H1 (cell line): ENCODE measurements around the gene SUPT4H1. TPM values are rescaled to one million over a fixed set of nuclear protein-coding genes. Genes with fewer than 3 reads are reported as not detected.

Source experiments
- CTCF ChIA-PET: fragments of 300-600 bp; sonication (Branson Sonifier 250); formaldehyde crosslinking; loops from one replicate; lab custom pipeline; 2021; ENCODE audit not compliant: partially characterized antibody; lab: Charles Lee
- POLR2A ChIA-PET: fragments of 300-600 bp; sonication (Branson Sonifier 250); formaldehyde crosslinking; loops from one replicate; lab custom pipeline; 2021; ENCODE audit warnings: inconsistent platforms; ENCODE audit not compliant: partially characterized antibody; lab: Charles Lee
- DNase-seq, 2 experiments: peaks; one replicate each; pipeline versions ENCODE4 v3.0.0 to v3.0.0-alpha.2; 2010 to 2022; ENCODE audit warnings: low spot score in 2 of 2, low read depth in 1 of 2, mixed read lengths in 1 of 2
- FAIRE-seq: peaks from 2 replicates; lab custom pipeline; 2011; peaks lifted over from hg19 to GRCh38; lab: Jason Lieb, UNC
- H2AFZ ChIP-seq: 2 replicates; pipeline ENCODE4 v1.8.1; 2012; ENCODE audit warnings: low read length, inconsistent platforms
- H2AK5ac ChIP-seq: 2 replicates; pipeline ENCODE4 v1.6.1; 2013; ENCODE audit warnings: low read depth, low read length
- H2BK120ac ChIP-seq: replicated peaks from 2 replicates; pipeline ENCODE3; 2013; ENCODE audit warnings: low read depth, low read length, inconsistent platforms
- H2BK12ac ChIP-seq: 2 replicates; pipeline ENCODE4 v1.6.1; 2013; ENCODE audit warnings: low read depth, low read length
- H2BK15ac ChIP-seq: 2 replicates; pipeline ENCODE4 v1.6.1; 2013; ENCODE audit warnings: low read length
- H2BK20ac ChIP-seq: 2 replicates; pipeline ENCODE4 v1.6.1; 2013; ENCODE audit warnings: low read length
- H2BK5ac ChIP-seq: 2 replicates; pipeline ENCODE4 v1.6.1; 2013; ENCODE audit warnings: low read depth, low read length
- H3K14ac ChIP-seq: 2 replicates; pipeline ENCODE4 v1.6.1; 2013; ENCODE audit warnings: inconsistent platforms; ENCODE audit not compliant: insufficient read length
- H3K18ac ChIP-seq: 2 replicates; pipeline ENCODE4 v1.6.1; 2013; ENCODE audit warnings: low read length; ENCODE audit errors: extremely low read depth
- H3K23ac ChIP-seq: 2 replicates; pipeline ENCODE4 v1.6.1; 2013; ENCODE audit warnings: inconsistent platforms; ENCODE audit not compliant: insufficient read length
- H3K23me2 ChIP-seq: 2 replicates; pipeline ENCODE4 v1.6.1; 2013; ENCODE audit warnings: low read depth, low read length
- H3K27ac ChIP-seq: 2 replicates; pipeline ENCODE4 v1.6.1; 2011; ENCODE audit warnings: low read depth, low read length, inconsistent platforms
- H3K27me3 ChIP-seq, 4 experiments: replicated peaks in 1 of 4; 1 replicate in 1 of 4; 2 replicates in 3 of 4; pipeline versions ENCODE4 v1.6.1 to v1.8.1; 2011 to 2013; ENCODE audit warnings: low read length in 3 of 4, mild to moderate bottlenecking in 3 of 4, inconsistent platforms in 2 of 4, mixed read lengths in 2 of 4, moderate library complexity in 1 of 4; ENCODE audit not compliant: control insufficient read depth in 3 of 4, insufficient read depth in 3 of 4; ENCODE audit errors: extremely low read depth in 1 of 4
- H3K36me3 ChIP-seq, 4 experiments: 2 replicates each; pipeline versions ENCODE4 v1.6.1 to v1.8.1; 2011 to 2013; ENCODE audit warnings: mild to moderate bottlenecking in 4 of 4, low read length in 3 of 4, moderate library complexity in 2 of 4, control low read depth in 1 of 4, inconsistent platforms in 1 of 4; ENCODE audit not compliant: insufficient read depth in 4 of 4, control insufficient read depth in 2 of 4
- H3K4ac ChIP-seq: replicated peaks from 2 replicates; pipeline ENCODE3; 2013; ENCODE audit warnings: low read length, low read depth, mixed read lengths, inconsistent platforms; ENCODE audit not compliant: insufficient read length
- H3K4me1 ChIP-seq, 4 experiments: replicated peaks in 1 of 4; 1 replicate in 1 of 4; 2 replicates in 3 of 4; pipeline versions ENCODE4 v1.6.1 to v1.8.1; 2011 to 2013; ENCODE audit warnings: low read length in 3 of 4, inconsistent platforms in 2 of 4, mixed read lengths in 1 of 4; ENCODE audit not compliant: insufficient read depth in 4 of 4, control insufficient read depth in 3 of 4
- H3K4me2 ChIP-seq, 2 experiments: 2 replicates each; pipeline versions ENCODE4 v1.6.1 to v1.8.1; 2011 to 2013; ENCODE audit warnings: low read depth in 2 of 2, low read length in 2 of 2, control low read depth in 1 of 2, inconsistent platforms in 1 of 2, mild to moderate bottlenecking in 1 of 2; ENCODE audit not compliant: insufficient read depth in 1 of 2
- H3K4me3 ChIP-seq, 4 experiments: fragments of 200-600, 300-600 bp in 1 of 4; sonication (generic), shearing (Covaris generic), sonication (Bioruptor Twin) in 1 of 4; 2 replicates each; pipeline versions ENCODE4 v1.5.1 to v1.8.1; 2011 to 2016; ENCODE audit warnings: low read length in 4 of 4, low read depth in 3 of 4, control low read depth in 2 of 4, inconsistent platforms in 2 of 4, mild to moderate bottlenecking in 2 of 4, mixed read lengths in 1 of 4, moderate library complexity in 1 of 4; ENCODE audit not compliant: insufficient read depth in 2 of 4; ENCODE audit errors: extremely low read depth in 1 of 4
- H3K56ac ChIP-seq: replicated peaks from 2 replicates; pipeline ENCODE3; 2013; ENCODE audit warnings: low read depth, mild to moderate bottlenecking, mixed read lengths, low read length, inconsistent platforms; ENCODE audit not compliant: insufficient read length
- H3K79me1 ChIP-seq: 2 replicates; pipeline ENCODE4 v1.6.1; 2013; ENCODE audit warnings: low read depth, low read length, control low read depth
- H3K79me2 ChIP-seq, 2 experiments: 2 replicates each; pipeline versions ENCODE4 v1.6.1 to v1.8.1; 2012 to 2013; ENCODE audit warnings: low read length in 2 of 2, mild to moderate bottlenecking in 2 of 2, inconsistent platforms in 1 of 2; ENCODE audit not compliant: insufficient read depth in 2 of 2, control insufficient read depth in 1 of 2
- H3K9ac ChIP-seq, 4 experiments: replicated peaks in 1 of 4; 1 replicate in 1 of 4; 2 replicates in 3 of 4; pipeline versions ENCODE4 v1.6.1 to v1.8.1; 2011 to 2013; ENCODE audit warnings: low read depth in 3 of 4, low read length in 3 of 4, control low read depth in 2 of 4, mild to moderate bottlenecking in 2 of 4, moderate library complexity in 2 of 4, inconsistent platforms in 1 of 4; ENCODE audit errors: extremely low read depth in 1 of 4
- H3K9me3 ChIP-seq, 2 experiments: 2 replicates each; pipeline versions ENCODE4 v1.6.1 to v1.8.1; 2012 to 2013; ENCODE audit warnings: mild to moderate bottlenecking in 2 of 2, moderate library complexity in 2 of 2, control low read depth in 1 of 2, inconsistent platforms in 1 of 2, low read depth in 1 of 2, low read length in 1 of 2, mixed read lengths in 1 of 2; ENCODE audit not compliant: insufficient read depth in 2 of 2
- H4K20me1 ChIP-seq, 2 experiments: replicated peaks in 1 of 2; 2 replicates each; pipeline versions ENCODE3 to v1.8.1; 2011 to 2013; ENCODE audit warnings: inconsistent platforms in 2 of 2, low read length in 2 of 2, mild to moderate bottlenecking in 1 of 2; ENCODE audit not compliant: insufficient read depth in 2 of 2, control insufficient read depth in 1 of 2
- H4K5ac ChIP-seq: 2 replicates; pipeline ENCODE4 v1.6.1; 2013; ENCODE audit warnings: low read length, low read depth, mixed read lengths, inconsistent platforms; ENCODE audit not compliant: insufficient read length
- H4K8ac ChIP-seq: 2 replicates; pipeline ENCODE4 v1.8.0; 2013; ENCODE audit warnings: mild to moderate bottlenecking, moderate library complexity, low read length, inconsistent platforms; ENCODE audit not compliant: insufficient read depth; ENCODE audit errors: extremely low read depth
- H4K91ac ChIP-seq: replicated peaks from 2 replicates; pipeline ENCODE3; 2013; ENCODE audit warnings: low read length, mixed read lengths, inconsistent platforms; ENCODE audit not compliant: insufficient read length
- CEBPB ChIP-seq: IDR thresholded peaks from 2 replicates; pipeline ENCODE4 v1.6.1; 2012; ENCODE audit warnings: low read depth, low read length
- E2F6 ChIP-seq: IDR thresholded peaks from 2 replicates; pipeline ENCODE4 v1.6.1; 2012; ENCODE audit warnings: inconsistent platforms
- GABPA ChIP-seq: IDR thresholded peaks from 2 replicates; pipeline ENCODE4 v1.6.1; 2011; ENCODE audit warnings: mild to moderate bottlenecking, low read length, moderate library complexity, borderline replicate concordance; ENCODE audit not compliant: insufficient read depth
- KDM1A ChIP-seq: fragments of 200-600, 300-600 bp; sonication (generic); IDR thresholded peaks from 2 replicates; pipeline ENCODE4 v1.7.1; 2016; ENCODE audit warnings: mild to moderate bottlenecking, low read length, borderline replicate concordance
- KDM4A ChIP-seq: IDR thresholded peaks from one replicate; pipeline ENCODE4 v1.7.1; 2012; ENCODE audit warnings: low read depth, mild to moderate bottlenecking, moderate library complexity, low read length, inconsistent platforms; ENCODE audit not compliant: severe bottlenecking
- MAFK ChIP-seq: IDR thresholded peaks from 2 replicates; pipeline ENCODE4 v1.6.1; 2012; ENCODE audit warnings: low read depth, mild to moderate bottlenecking, improper control_type of control experiment, low read length
- RAD21 ChIP-seq, 2 experiments: IDR thresholded peaks in 1 of 2; conservative IDR thresholded peaks in 1 of 2; 2 replicates each; pipeline ENCODE4 v1.6.1; 2011; ENCODE audit warnings: low read depth in 2 of 2, low read length in 2 of 2, improper control_type of control experiment in 1 of 2, inconsistent platforms in 1 of 2, mild to moderate bottlenecking in 1 of 2, moderate library complexity in 1 of 2
- RFX5 ChIP-seq: IDR thresholded peaks from 2 replicates; pipeline ENCODE4 v1.6.1; 2011; ENCODE audit warnings: low read depth, low read length, improper control_type of control experiment, borderline replicate concordance
- RNF2 ChIP-seq: fragments of 200-900, 300-1000 bp; sonication (generic); IDR thresholded peaks from 2 replicates; pipeline ENCODE4 v1.7.1; 2016; ENCODE audit warnings: borderline replicate concordance, low read depth, mild to moderate bottlenecking, antibody characterized with exemption, low read length; ENCODE audit not compliant: poor library complexity, severe bottlenecking; ENCODE audit errors: missing control alignments
- SIN3A ChIP-seq, 2 experiments: IDR thresholded peaks in 1 of 2; conservative IDR thresholded peaks in 1 of 2; 2 replicates each; pipeline ENCODE4 v1.6.1; 2011 to 2012; ENCODE audit warnings: low read length in 2 of 2, improper control_type of control experiment in 1 of 2, low read depth in 1 of 2, mild to moderate bottlenecking in 1 of 2
- YY1 ChIP-seq: IDR thresholded peaks from 2 replicates; pipeline ENCODE4 v1.6.1; 2011; ENCODE audit warnings: low read depth, mild to moderate bottlenecking, low read length
- ZNF274 ChIP-seq: IDR thresholded peaks from 2 replicates; pipeline ENCODE4 v1.7.0; 2012; ENCODE audit warnings: low read length, borderline replicate concordance; ENCODE audit errors: extremely low read depth
- WGBS, 2 experiments: shearing (Covaris generic) in 1 of 2; methylation state at CpG; one replicate each; pipeline versions ENCODE4 v1.1.6 to v1.1.7; 2013 to 2015; ENCODE audit warnings: low lambda C conversion rate in 2 of 2, mixed read lengths in 2 of 2, inconsistent platforms in 1 of 2, low coverage in 1 of 2, missing lambda C conversion rate in 1 of 2; ENCODE audit not compliant: insufficient replicate concordance in 2 of 2, insufficient coverage in 1 of 2, insufficient read length in 1 of 2; ENCODE audit errors: extremely low coverage in 1 of 2, missing lambda C conversion rate in 1 of 2; 5-methylcytosine and 5-hydroxymethylcytosine counted together
- polyA plus RNA-seq, 7 experiments: library from polyadenylated mRNA; depleted of rRNA in 3 of 7; stranded (reverse) in 5 of 7; unstranded in 2 of 7; fragments of >200 nt in 5 of 7; fragments of 200-250 nt in 2 of 7; gene quantifications; 1 replicate in 5 of 7; 2 replicates in 1 of 7; 4 replicates in 1 of 7; pipeline versions ENCODE4 v1.2.1 to v1.2.3, GENCODE V29; 2011 to 2013; ENCODE audit warnings: missing spikeins in 2 of 7, mixed read lengths in 2 of 7
- total RNA-seq: library from RNA; stranded (reverse); fragmentation: NEBNext Ultra II Directional; extraction: Animal tissue kit (Norgen Biotek cat#: 25700); gene quantifications from 2 replicates; pipeline ENCODE4 v1.2.1, GENCODE V29; 2021

Gene SUPT4H1
- total and polyA plus RNA-seq, 2 of the 8 experiments (the other 6 are each of a cell fraction or from before 2014, with no cell fraction given), result 112 to 143 TPM

GRCh38 chr17:58377661-58378060 lies 25.7 kb upstream of the SUPT4H1 start:
- peak in 1 of 2 experiments; percentile 16 for DNase-seq
- Histone ChIP-seq H3K36me3 (no peaks in the 10 kb centered on the region), H4K8ac (no peak overlapping the region)
- TF ChIP-seq RFX5 (no peak), ZNF274 (no peak), SIN3A (conservative IDR thresholded peaks at IDR 0.05 in 1 of 2, IDR thresholded peaks at IDR 0.05 in 1 of 2; ENCODE audit: low read depth in 1 of 2, low read length in 2 of 2) (no peak), KDM4A (no peak), YY1 (no peak), E2F6 (no peak), RNF2 (no peak), KDM1A (no peak), RAD21 (IDR thresholded peaks at IDR 0.05 in 1 of 2, conservative IDR thresholded peaks at IDR 0.05 in 1 of 2; ENCODE audit: low read depth in 2 of 2, low read length in 2 of 2) (no peak), CEBPB (no peak), GABPA (no peak), MAFK (no peak)

More at GRCh38 chr17:58377661-58378060, 25.7 kb upstream of the SUPT4H1 start:
- Histone ChIP-seq H4K5ac (no peak overlapping the region), H3K23ac (no peak overlapping the region), H3K18ac (no peak overlapping the region), H3K14ac (no peak overlapping the region), H2BK12ac (no peak overlapping the region), H2AFZ (no peak overlapping the region), H3K4me1 (peaks cover 6 to 15% (median 10%) of the 10 kb centered on the region in 4 experiments; a peak in 5 of 7 replicates), H3K56ac (no peak overlapping the region), H2BK15ac (no peak overlapping the region), H3K4me3 (no peak overlapping the region), H3K79me2 (no peaks in the 10 kb centered on the region), H3K4ac (no peak overlapping the region), H3K4me2 (peak overlapping the region in 1 of 2 experiments; percentile 20; a peak in 1 of 4 replicates), H3K9ac (no peak overlapping the region), H2AK5ac (no peak overlapping the region), H4K20me1 (no peaks in the 10 kb centered on the region), H3K79me1 (no peaks in the 10 kb centered on the region), H3K27ac (no peak overlapping the region), H2BK120ac (no peak overlapping the region), H3K9me3 (no peaks in the 10 kb centered on the region), H3K27me3 (no peaks in the 10 kb centered on the region), H4K91ac (no peak overlapping the region), H2BK5ac (no peak overlapping the region), H2BK20ac (no peak overlapping the region), H3K23me2 (no peaks in the 10 kb centered on the region)
- ChIA-PET CTCF (interaction anchor here (0.7 to 2.8 kb wide), 5 partner anchors 8 to 42 kb away, joined by 3 to 14 read pairs (median 3); no protein-coding TSS in a partner anchor), POLR2A (interaction anchor here (2.4 kb wide), 1 partner anchor 25 kb away, joined by 9 read pairs; the partner anchor contains the start of gene SUPT4H1)
- WGBS, 2 experiments, result 80% methylated on average over 5 of the region's 5 CpGs; no CpG with 5 or more reads in 1 of the 2 experiments
- no peak for FAIRE-seq
